HCEC 1CT (cell line): ENCODE data around the gene ATP10B.
A peak's percentile ranks its signal among the peaks of the same experiment; 100 is the strongest.

Experiments used
- DNase-seq: peaks from one replicate; pipeline ENCODE4 v3.0.0-alpha.2; 2017

ATP10B gene

DNA sequence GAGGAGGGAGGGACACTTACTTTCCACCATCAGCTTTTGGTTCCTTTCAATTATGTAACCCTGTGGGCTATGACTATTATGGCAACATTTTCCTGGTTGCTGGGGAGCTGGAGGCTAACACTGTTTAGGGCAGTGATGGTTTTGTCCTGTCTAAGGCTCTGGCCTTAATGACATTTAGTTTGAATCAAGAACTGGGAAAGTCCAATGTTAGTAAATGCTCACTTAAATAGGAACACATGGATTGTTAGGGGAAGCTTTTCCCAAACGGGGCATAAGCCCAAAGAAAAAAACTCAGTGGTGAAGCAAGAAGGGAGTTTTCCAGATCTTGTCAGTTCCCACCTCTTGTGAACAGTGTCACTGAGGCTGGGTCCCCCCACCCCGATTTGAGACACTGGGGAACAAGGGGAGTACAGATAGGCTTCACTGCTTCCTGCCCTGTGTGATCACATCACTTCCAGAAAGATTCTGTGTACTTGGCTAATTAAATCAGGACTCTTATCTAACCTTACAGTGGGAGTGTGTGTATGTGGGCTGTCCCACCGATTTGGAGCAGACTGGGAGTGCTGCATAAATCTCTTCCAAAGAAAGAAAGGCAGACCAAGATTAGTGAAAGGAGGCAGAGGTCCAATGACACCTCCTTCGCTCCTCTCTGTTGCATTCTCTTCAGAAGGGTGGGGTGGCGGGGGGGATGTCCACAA, 223.9 kb downstream of the ATP10B start:
- DNase-seq = no peak

DNA sequence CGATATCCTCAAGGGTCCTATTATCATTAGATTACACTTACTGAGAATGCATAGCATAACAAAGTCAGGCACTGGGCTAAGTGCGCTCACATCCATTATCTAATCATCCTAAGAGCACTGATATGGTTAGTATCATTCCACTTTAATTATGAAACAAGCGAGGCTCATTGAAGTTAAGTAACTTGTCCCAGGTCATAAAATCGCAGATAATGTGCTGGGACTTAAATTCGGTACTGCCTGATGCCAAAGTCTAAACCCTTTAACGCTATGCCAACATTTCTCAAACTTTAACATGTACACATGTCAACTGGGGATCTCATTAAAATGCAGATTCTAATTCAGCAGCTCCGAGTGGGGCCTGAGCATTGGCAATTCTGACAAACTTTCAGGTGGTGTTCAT, 225.7 kb downstream of the ATP10B start:
- DNase-seq = no peak

DNA sequence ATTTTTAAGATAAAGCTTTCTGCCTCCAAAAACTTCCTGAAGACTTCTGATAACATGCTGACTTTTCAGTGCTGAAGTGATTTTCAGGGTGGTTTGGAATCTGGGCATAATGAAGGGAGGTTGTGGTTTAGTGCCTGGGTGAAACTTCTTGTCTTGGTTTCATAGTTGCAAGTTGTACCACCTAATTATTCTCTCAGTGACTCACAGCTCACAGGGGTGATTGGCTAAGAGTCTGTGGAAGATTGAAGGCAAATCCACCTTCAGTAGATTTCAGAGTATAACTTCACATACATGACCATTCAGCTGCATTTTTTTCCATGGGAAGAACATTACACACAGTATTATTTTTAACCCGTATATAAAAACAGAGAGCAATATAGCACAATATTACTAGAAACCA, 230.5 kb downstream of the ATP10B start:
- no peak for DNase-seq

DNA sequence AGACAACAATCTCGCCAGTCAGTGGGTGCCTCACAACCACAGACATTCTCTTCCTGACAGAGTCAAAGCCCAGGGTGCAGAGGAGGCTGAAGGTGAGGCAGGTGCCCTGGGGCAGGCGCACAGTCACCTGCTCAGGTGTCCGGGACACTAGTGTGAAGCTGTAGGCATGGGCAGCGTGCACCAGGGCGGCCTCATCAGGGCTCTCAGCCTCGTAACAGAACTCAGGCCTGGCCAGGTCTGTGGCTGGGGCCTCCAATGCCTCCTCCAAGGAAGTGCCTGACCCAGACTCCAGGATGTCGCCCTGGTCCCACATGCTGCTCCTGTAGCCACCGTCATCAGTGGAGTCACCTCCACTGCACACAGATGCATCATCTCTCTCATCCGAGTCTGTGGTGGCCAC, 231.6 kb downstream of the ATP10B start:
- DNase-seq = no peak

DNA sequence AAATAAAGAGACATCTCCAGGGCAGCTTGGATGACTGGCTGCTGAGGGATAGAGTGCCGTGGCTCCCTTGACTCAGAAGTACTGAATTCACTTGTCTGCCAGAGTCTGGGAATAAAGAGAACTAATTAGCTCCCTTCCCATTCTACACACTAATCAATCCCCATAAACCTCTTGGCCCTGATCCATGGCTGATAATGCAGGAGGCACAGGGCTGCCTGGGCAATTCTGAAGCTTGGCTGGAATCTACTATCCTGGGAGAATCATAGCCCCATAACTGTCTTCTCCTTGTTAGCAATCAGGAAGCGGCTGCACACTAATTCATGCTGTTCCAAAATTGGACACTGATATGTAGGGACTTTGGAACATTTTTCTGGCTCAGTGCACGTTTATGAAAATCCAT, 232.6 kb downstream of the ATP10B start:
- no peak for DNase-seq

DNA sequence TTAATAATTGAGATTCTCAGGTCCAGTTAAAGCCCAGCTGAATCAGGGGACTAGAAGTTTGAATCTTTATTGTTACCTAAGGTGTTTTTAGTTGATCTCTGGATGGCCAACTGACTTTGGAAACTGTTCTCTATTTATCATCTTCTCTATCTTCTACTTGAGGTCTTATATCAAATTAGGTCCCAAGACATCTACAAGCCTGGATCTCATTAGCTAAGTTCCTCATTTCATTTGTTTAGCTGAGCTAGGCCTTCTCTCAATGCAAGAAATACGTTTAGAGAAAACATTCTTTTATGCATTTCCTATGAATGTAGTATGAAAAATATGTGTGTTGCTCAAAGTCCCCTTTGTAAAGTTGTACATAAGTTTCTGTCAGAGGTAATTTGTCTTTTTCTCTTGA, 233.7 kb downstream of the ATP10B start:
- no peak for DNase-seq

DNA sequence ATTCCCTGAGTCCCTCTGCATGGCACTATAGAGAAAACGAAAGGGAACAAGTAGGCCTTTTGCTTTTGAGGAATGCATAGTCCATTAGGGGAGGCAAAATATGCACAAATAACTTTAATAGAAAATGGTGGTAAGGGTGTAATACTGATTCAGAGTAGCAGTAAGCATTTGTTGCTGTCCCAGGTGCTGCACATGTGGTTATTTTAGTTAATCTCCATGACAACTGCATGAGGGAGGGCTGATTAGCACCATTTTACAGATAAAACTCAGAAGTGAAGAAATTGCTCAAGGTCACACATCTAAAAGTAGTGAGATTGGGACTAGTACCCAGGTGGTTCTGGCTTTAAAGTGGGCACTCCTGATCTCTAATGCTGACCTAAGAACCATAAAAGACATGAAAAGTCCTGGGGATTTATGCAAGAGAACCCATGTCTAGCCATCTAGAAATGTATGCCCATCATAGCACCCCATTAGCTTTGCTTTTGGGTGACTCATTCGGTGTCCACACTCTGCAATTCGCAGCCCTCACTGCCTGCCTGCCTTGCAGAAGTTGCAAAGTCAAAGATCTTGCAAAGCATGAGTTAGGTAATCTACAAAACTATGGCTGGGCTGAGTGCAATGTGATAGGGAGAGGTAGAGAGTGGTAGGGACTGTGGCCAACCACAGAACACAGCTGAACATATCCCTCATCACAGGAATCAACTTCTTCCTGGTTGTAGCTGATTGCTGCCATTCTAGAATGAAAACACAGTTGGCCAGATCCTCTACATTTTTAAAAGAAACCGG, 235.1 kb downstream of the ATP10B start:
- DNase-seq = no peak

DNA sequence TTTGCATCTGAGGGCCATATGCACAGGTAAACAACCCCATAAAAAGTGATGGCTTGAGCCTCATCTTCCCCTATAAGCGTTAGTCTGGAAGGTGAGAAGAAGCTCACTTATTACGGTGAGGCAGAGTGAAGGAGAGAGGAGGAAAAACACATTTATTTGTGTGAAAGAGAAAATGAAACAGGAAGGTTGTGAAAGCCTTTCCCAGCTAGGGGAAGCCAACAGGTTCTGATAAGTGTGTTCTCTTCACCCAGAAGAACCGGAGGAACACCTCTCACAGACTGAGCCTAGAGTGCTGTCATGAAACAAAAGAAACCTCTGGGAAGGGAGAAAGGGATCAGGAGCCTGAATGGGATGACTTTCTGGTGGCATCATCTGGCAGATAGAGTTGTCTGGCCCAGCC, 237.9 kb downstream of the ATP10B start:
- no peak for DNase-seq

DNA sequence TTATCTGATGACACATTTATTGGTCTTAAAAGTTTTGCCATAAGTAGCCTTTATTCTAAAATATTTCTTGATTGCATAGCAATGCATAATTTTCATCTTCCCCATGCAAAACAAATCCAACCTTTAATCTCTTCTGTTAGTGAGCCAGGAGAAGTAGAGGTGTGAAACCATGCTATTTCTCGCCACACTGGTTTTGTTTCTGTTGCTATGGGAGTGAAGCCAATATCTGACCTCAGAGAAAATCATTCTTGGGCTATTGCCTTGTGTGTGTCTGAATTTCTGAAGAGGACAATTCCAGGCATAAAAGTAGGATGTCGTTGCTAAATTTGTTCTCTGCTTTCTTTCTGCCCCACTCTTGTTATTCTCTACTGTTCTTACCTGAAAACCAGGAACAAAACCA, 246.7 kb downstream of the ATP10B start:
- no peak for DNase-seq

DNA sequence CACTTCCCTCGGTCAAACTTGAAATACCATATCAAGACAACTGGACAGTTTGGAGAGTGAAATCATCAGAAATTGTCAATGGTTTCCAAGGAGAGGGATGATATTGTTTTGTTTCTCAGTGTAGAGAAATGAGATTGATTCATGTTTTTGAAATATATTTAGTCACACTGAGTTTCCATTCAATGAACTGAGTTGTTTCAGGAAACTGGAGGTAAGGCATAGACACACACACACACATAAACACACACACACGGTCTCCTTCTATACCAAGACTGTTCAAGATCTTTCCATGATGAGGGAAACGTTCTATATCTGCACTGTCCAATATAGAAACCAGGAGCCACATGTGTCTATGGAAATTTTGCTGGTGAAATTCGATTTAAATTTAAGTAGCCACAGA, 247.5 kb downstream of the ATP10B start:
- DNase-seq = no peak

DNA sequence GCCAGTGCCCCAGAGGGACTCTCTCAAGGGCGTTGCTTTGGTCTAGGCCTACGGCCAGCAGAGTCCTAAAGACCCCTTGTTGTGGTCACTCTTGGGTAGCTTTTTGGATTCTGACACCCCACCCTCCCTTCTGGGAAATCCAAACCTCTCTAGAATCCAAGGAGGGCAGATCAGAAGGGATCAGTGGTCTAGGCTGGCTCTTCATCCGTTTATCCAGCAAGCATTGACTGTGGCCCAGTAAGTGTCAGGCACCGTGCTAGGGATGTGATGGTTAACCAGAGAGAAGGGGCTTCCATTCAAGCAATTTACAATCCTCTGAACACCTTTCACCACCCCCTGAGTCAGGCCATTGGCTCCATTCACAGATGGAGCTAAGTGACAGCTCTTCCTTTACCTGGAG, 249.3 kb downstream of the ATP10B start:
- no peak for DNase-seq

DNA sequence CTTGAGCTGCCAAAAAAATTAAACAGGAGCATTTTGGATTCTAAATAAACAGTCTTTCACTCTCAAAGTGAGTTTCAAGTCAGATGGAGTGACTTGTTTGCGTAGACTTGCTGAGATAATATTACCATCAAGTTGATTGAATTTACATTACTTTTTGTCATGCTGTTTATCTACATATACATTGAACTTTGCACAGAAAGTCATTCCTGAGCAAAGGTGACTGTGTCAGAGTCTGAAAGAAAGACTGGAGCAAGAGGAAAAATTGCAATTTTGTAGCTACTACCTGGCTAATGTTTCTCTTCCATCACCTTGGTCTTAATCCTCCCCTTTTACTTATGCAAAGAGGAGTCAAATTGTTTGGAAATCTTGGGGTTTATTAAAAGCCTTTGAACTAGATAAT, 251.0 kb downstream of the ATP10B start:
- DNase-seq = no peak

DNA sequence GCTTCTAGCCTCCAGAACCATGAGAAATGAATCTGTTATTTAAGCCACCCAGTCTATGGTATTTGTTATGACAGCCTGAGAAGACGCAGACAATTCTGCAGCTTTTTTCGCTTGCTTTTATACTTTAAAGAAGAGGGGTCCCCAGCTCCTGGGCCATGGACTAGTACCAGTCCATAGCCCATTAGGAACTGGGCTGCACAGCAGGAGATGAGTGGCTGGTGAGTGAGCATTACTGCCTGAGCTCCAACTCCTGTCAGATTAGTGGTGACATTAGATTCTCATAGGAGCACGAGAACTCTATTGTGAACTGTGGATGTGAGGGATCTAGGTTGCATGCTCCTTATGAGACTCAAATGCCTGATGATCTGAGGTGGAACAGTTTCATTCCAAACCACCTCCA, 278.7 kb downstream of the ATP10B start:
- DNase-seq = no peak

DNA sequence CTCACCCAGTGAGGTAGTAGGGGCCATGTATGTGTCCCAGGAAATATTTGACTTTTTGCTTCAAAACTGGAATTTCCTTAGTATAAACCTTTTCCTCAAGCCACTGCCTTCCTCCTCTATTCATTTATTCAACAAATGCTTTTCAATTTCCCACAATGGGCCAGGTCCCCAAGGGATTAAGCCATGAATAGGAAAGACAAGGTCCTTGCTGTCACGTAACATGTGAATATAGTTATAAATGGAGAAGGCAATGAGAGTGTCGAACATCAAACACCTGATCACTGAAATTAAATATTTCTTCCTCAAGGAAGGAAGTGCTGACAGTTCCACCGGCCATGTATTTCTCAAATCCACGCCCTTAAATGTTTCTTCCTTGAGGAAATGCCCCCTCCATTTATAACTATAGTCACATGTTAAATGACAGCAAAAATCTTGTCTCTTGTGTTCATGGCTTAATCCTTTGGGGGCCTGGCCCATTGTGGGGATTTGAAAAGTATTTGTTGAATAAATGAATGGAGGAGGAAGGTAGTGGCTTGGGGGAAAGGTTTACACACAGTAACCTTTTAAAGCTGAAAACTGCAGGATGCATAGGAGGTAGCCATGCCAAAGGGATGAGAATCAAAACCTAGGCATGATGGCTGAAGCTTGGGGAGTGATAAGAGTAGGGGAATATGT, 284.8 kb downstream of the ATP10B start:
- DNase-seq = no peak

DNA sequence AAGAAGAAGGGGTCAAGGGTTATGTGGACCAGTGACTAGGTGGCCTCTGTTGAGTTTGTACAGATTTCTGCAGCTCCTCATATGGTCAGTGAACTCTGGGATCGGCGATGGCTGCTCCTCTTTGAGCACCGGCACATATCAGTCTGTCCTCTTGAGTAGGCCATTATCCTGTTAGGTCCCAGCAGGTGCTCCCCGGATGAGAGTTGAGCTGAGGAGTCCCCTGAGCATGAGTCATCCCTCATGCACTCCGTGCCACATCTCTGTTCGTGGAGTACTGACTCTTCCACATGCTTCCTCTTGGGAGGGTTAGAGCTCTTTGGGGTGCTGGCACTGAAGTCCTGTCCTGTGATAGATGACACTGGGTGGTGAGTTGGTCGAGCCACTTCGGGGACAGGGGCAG, 286.6 kb downstream of the ATP10B start:
- no peak for DNase-seq

DNA sequence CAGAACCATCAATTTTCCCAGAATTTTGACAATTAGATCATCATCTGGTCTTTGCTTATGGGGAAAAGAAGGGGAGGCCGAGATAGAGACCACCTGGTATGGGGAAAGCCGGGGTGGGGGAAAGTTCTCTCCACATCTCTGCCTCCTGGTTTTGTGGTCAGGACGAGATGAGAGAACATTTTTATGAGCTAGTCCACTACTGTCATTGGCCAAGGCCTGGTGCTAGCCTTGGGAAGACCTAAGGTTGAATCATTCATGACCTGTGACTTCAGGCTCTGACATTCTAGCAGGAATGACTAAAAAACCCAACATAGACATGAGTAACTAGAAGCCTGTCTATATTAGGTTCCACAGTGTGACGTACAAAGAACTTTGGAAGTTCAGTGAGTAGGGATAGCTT, 295.2 kb downstream of the ATP10B start:
- DNase-seq = peak; percentile 53

DNA sequence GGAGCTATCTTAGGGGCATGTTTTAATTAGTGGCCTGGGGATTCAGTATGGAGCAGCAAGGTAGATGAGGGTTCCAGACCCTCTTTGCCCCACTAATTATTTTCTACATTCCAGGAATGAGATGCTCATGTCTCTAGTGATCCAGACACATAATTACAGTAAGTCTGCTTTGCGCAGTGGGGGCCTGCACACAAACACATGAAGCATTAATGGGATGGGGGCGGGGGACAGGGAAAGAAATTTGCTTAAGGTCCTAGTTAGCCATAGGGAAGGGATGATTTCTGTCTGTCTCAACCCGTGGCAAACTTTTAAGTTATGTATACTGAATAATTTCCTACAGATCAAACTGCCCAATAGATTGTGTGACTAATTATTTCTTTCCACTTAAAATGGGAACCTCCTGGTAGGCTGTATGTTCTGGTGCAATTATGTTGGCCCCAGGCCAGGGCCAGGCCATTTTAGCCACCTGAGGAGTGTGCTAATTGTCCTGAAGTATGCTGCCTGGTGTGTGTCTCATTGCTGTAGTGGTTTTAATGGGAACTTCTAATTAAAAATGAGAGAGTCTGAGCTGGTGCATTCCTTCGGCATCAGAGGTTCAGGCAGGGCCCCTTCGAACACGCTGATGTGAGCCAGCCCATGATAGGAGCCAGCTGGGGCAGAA, 295.9 kb downstream of the ATP10B start:
- no peak for DNase-seq

DNA sequence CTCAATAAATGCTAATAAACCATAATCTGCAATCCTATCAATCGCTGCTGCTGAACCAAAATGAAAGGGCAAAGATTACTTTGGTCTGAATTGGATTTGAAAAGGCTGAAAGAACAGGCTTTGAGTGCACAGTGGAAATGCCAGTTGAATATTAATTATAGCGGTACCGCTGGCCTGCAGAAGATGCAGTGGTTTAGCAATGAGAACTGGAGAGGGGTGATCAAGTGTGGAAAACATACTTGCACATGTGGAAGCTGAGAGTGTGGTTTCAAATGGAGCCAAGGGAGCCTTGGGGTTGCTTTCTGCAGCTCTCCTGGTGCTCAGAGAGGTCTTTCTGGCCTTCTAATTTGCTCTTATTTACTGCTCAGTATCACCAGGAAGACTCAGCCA, 296.4 kb downstream of the ATP10B start:
- DNase-seq = no peak

DNA sequence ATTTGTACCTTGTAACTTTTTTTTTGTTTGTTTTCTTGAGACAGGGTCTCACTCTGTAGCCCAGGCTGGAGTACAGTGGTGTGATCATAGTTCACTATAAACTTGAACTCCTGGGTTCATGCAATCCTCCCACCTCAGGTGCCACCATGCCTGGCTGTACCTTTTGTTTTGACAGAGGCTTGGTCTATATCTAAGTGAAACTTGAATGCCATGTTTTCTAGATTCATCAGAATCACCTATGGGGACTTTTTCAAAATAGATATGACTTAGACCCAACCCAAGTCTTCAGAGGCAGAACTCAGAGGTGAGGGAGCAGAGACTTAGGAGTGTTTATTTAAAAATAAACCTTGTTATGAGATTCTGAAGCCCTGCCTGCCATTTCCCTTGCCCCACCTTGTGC, 301.9 kb downstream of the ATP10B start:
- no peak for DNase-seq

DNA sequence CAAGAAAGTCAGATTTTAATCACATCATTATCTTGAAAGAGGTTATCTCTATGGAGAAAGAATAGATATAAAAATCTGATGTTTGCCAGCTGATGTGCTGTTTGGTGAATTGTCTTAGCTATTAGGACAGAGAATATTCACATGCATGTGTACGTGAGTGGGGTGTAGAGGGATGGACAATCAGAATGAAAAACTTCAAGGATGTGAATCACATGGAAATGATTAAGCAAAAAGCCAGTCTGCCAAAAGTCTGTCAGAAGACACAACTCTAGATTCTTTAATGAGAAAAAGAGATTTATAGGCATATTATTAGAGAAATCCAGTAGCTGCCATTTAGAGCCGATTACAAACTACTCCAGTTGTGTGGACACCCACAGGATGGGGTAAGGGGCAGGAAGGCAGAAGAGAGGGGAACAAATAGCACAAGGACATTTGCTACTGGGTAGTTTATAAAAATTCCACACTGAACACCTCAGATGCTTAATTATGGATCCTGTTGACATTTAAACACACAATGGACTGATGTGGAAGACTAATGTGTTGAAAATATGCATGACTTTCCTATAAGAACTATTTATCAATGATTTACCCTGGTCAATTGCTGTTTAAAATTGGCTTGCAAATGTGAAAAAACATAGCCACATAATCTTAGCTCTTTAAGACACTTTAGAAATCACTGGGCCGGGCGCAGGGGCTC, 302.9 kb downstream of the ATP10B start:
- DNase-seq = no peak

DNA sequence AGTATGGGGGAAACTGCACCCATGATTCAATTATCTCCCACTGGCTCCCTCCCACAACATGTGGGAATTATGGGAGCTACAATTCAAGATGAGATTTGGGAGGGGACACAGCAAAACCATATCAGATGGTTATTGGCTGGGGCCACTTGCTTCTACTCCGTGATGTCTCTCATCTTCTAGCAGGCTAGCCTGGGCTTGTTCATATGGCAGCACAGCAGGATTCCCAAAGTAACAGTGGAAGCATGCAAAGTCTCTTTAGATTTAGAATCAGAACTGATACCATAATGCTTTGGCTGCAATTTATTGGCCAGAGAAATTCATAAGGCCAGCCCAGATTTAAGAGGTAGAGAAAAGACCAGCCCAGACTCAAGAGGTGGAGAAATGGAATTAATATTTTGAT, 304.1 kb downstream of the ATP10B start:
- DNase-seq = no peak

DNA sequence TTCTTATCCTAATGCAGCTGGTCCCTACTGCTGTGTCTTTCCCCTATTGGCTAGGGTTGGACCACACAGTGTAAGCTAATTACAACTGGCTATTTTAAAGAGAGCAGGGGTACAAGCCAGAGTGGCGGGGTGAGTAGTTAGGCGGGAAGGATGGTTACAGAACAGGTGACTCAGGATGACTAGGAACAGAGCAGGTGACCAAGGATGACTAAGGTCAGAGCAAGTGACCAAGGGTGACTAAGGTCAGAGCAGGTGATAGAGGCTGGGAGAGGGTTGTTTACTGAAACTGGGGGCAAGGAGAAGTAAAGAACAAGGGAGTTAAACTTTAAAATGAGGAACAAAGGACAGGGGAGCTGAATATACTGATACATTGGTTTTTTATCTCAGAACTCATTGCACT, 304.9 kb downstream of the ATP10B start:
- no peak for DNase-seq

DNA sequence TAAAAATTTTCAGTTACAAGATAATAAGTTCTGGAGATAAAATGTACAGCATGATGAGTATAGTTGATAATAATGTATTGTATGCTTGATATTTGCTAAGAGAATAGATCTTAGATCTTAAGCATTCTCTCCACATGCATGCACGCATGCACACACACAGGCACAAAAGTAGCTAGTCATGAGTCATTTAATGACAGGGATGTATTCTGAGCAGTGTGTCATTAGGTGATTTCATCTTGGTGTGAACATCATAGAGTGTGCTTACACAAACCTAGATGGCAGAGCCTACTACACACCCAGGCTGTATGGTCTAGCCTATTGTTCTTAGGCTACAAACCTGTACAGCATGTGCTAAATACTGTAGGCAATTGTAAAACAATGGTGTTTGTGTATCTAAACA, 306.2 kb downstream of the ATP10B start:
- DNase-seq = no peak
